Measurements from ENCODE around the gene PANX3.

Gene PANX3

DNA sequence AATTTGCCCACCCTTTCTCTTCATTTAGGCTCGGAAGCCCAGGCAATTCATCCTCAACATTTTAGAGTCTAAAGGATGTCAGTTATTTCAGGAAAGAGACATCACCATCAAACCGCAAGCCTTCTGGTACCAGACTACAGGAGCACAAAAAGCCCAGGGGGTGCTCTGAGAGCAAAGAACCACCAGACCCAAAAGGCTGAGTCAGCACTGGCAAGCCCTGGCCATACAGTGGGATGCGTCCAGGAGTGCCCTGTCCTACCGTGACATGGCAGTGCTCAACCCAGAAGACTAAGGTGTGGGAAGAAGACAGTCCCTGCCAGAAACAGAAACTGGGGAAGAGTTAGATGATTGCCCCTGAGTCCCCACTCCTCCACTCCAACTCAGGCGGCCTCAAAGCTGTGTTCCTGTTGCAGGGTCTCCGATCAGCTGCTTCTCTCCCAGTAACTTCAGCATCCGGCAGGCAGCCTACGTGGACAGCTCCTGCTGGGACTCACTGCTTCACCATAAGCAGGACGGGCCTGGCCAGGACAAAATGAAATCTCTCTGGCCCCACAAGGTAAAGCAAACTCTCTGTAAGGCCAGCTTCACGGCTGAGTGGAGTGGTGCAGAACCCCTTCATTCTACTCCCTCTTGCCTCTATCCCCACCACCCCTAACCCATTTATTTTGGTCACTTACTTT lies 1.5 kb downstream of the PANX3 start:
- H3K4me1 ChIP-seq (ENCODE audit: control insufficient read depth, insufficient read depth, low read length), result no peaks in the 10 kb centered on the region
- H3K9ac ChIP-seq (ENCODE audit: low read depth, low read length), result no peak overlapping the region
- no peaks in the 10 kb centered on the region for H3K36me3 ChIP-seq (ENCODE audit: control insufficient read depth, insufficient read depth, low read length)
- H3K9me3 ChIP-seq (ENCODE audit: control insufficient read depth, insufficient read depth, low read length), result no peaks in the 10 kb centered on the region
- no peak overlapping the region for H3K27ac ChIP-seq (ENCODE audit: low read depth, low read length)
- H3K27me3 ChIP-seq (ENCODE audit: control insufficient read depth, insufficient read depth, low read length), result no peaks in the 10 kb centered on the region
- no peak overlapping the region for H3K4me3 ChIP-seq (ENCODE audit: low read depth, low read length)

DNA sequence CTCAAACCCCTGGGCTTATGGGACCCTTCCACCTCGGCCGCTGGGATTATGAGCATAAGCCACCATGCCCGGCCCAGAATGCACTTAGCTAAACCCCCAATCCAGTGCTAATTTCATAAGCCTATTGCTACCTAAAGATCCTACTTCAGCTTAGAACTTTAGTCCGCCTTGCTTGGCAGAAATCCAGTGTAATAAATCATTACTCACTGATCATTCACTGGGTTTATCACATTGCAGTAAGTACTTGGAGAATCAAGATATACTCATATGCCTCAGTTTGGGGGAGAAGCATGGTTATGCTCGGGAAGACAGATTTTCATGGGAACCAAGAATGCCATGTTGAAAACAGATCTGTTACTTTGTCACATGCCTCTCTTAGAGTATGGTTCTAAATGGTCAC lies 7.6 kb downstream of the PANX3 start:
- Histone ChIP-seq H3K27me3 (ENCODE audit: control insufficient read depth, insufficient read depth, low read length) (peaks cover 9% of the 10 kb centered on the region; the same call in 1 of the 2 replicates), H3K9me3 (ENCODE audit: control insufficient read depth, insufficient read depth, low read length) (no peaks in the 10 kb centered on the region), H3K4me1 (ENCODE audit: control insufficient read depth, insufficient read depth, low read length) (peaks cover 4% of the 10 kb centered on the region; the same call in 1 of the 2 replicates), H3K9ac (ENCODE audit: low read depth, low read length) (no peak overlapping the region), H3K27ac (ENCODE audit: low read depth, low read length) (no peak overlapping the region), H3K36me3 (ENCODE audit: control insufficient read depth, insufficient read depth, low read length) (no peaks in the 10 kb centered on the region), H3K4me3 (ENCODE audit: low read depth, low read length) (no peak overlapping the region)

DNA sequence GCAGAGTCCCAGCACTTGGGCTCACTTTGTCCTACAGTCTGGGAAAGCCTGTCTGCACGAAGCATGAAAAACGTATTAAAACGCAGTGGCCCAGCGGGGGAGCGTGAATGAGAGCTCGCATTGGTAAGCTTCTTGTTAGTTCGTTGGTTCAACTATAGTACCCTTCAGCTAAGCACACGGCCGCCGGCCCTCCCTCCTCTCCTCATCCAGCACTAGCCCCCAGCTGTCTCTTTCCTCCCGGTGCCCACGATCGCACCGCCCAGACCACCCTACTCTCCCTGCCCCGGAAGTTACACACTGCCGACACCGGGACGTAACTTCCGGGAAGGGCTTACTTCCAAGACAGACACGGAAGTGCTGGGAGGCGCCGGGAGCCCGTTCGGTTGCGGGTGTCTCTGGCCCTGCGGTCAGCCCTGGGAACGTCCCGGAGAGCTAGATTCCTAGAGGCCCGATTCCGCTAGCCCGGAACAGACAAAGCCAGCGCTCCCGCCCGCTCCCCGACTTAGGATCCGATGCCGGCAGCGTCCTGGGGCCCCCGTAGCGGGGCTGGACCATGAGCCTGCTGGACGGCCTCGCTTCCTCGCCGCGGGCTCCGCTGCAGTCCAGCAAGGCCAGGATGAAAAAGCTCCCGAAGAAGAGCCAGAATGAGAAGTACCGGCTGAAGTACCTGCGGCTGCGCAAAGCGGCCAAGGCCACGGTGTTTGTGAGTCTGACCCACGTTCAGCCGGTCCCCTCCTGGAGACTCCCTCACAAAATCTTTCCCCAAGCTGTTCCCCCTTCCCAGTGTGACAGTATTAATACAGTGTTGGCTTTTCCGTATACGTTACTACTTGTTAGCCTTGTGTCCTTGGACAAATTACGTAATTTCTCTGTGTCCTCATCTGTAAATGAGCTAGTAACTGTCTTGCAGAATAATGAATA lies 11.6 kb downstream of the PANX3 start, which contains the start of gene TBRG1:
TBRG1 (plus strand) TSS at position 334 of the 921 bp plus-strand sequence; CDS start at position 554, 220 bp downstream.
- H3K9ac ChIP-seq (ENCODE audit: low read depth, low read length), result peak within 1 kb of the TSS; percentile 68
- H3K27ac ChIP-seq (ENCODE audit: low read depth, low read length), result peak within 1 kb of the TSS; percentile 91
- H3K4me1 ChIP-seq (ENCODE audit: control insufficient read depth, insufficient read depth, low read length), result peaks cover 6% of the 10 kb centered on the region; the same call in 1 of the 2 replicates
- peaks cover 9% of the 10 kb centered on the region; the same call in 1 of the 2 replicates for H3K27me3 ChIP-seq (ENCODE audit: control insufficient read depth, insufficient read depth, low read length)
- H3K4me3 ChIP-seq (ENCODE audit: low read depth, low read length), result peak within 1 kb of the TSS; percentile 97
- no peaks in the 10 kb centered on the region for H3K9me3 ChIP-seq (ENCODE audit: control insufficient read depth, insufficient read depth, low read length)
- H3K36me3 ChIP-seq (ENCODE audit: control insufficient read depth, insufficient read depth, low read length), result peaks cover 30% of the 10 kb centered on the region

DNA sequence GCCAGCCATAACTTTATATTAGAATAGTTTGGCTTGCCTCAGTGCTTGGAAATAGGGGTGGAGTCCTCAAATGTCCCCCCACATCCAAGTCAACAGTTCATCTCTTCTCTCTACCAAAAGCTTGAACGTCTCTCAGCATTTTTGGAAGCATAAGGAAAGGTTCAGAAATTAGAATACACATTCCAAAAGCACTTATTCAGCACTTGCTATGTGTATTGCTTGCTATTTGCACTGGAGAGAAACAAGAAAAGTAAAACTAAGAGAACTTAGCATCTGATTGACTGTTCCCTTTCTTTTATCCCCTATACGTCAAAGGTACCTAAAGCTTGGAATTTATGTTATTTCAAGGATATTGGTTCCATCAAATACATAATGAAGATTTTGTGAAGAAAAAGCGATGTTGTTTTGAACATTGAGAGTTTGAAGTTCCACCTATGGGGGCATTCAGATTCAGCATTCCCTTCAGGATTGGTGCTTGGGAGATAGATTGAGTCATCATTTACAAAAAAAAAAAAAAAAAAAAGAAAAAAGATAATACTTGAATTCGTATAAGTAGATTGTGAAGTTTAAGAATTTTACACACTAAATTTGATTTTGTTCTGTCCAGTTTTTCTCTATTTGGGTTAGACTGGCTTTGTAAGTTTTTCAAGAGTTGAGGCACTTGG lies 12.8 kb downstream of the PANX3 start:
- Histone ChIP-seq H3K27ac (ENCODE audit: low read depth, low read length) (no peak overlapping the region), H3K9ac (ENCODE audit: low read depth, low read length) (no peak overlapping the region), H3K36me3 (ENCODE audit: control insufficient read depth, insufficient read depth, low read length) (peaks cover 39% of the 10 kb centered on the region)

DNA sequence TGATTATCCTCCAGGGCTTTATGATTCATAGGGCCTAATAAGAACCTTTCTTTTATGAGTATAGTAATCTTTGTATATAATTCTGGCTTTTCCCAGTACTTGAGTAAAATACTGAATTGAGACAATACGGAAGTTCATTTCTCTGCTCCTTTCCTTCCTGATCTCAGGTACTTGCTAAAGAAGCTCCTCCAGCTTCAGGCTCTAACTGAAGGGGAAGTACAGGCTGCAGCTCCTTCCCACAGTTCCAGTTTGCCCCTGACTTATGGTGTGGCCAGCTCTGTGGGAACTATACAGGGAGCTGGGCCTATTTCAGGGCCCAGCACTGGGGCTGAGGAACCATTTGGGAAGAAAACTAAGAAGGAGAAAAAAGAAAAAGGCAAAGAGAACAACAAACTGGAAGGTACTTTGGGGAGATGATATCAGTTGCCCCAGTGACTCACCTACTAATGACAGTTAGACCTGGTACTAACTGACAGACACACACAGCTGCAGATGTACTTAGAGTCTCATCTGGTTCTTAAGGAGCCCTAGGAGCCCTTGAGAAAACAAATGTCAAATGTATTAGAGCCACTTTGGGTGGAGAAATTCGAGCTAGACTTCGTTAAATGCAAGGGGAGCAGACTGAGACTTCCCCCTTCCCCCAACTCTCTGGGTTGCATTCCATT lies 14.4 kb downstream of the PANX3 start:
- H3K27me3 ChIP-seq (ENCODE audit: control insufficient read depth, insufficient read depth, low read length), result no peaks in the 10 kb centered on the region
- H3K9ac ChIP-seq (ENCODE audit: low read depth, low read length), result no peak overlapping the region
- no peaks in the 10 kb centered on the region for H3K9me3 ChIP-seq (ENCODE audit: control insufficient read depth, insufficient read depth, low read length)
- peaks cover 53% of the 10 kb centered on the region for H3K36me3 ChIP-seq (ENCODE audit: control insufficient read depth, insufficient read depth, low read length)
- H3K4me3 ChIP-seq (ENCODE audit: low read depth, low read length), result no peak overlapping the region
- peaks cover 6% of the 10 kb centered on the region; the same call in 1 of the 2 replicates for H3K4me1 ChIP-seq (ENCODE audit: control insufficient read depth, insufficient read depth, low read length)
- no peak overlapping the region for H3K27ac ChIP-seq (ENCODE audit: low read depth, low read length)

More for the DNA sequence above, 12.8 kb downstream of the PANX3 start:
- H3K27me3 ChIP-seq (ENCODE audit: control insufficient read depth, insufficient read depth, low read length), result peaks cover 7% of the 10 kb centered on the region; the same call in 1 of the 2 replicates
- H3K9me3 ChIP-seq (ENCODE audit: control insufficient read depth, insufficient read depth, low read length), result no peaks in the 10 kb centered on the region
- H3K4me3 ChIP-seq (ENCODE audit: low read depth, low read length), result peak overlapping the region; percentile 97
- H3K4me1 ChIP-seq (ENCODE audit: control insufficient read depth, insufficient read depth, low read length), result peaks cover 6% of the 10 kb centered on the region; the same call in 1 of the 2 replicates

DNA sequence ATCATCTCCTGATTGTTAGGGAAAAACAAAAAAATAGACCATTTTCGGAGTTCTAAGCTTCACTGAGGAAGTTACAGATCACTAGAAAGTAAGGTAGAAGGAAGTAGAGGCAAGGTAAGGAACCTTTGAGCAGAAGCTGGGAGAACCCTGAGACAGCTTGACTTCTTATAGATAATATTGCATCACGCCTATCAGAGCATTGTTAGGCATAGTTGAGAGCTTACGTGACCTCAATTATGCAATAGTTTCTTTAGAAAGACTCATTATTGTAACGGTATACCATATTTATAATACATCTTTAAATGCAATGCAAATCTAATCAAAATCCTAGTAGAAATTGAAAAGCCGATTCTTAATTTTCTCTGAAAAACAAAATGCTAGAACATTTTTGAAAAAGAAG lies 16.3 kb downstream of the PANX3 start:
- Histone ChIP-seq H3K4me1 (ENCODE audit: control insufficient read depth, insufficient read depth, low read length) (peaks cover 6% of the 10 kb centered on the region; the same call in 1 of the 2 replicates), H3K27ac (ENCODE audit: low read depth, low read length) (no peak overlapping the region), H3K36me3 (ENCODE audit: control insufficient read depth, insufficient read depth, low read length) (peaks cover 72% of the 10 kb centered on the region), H3K27me3 (ENCODE audit: control insufficient read depth, insufficient read depth, low read length) (no peaks in the 10 kb centered on the region), H3K9me3 (ENCODE audit: control insufficient read depth, insufficient read depth, low read length) (no peaks in the 10 kb centered on the region), H3K4me3 (ENCODE audit: low read depth, low read length) (no peak overlapping the region), H3K9ac (ENCODE audit: low read depth, low read length) (no peak overlapping the region)

DNA sequence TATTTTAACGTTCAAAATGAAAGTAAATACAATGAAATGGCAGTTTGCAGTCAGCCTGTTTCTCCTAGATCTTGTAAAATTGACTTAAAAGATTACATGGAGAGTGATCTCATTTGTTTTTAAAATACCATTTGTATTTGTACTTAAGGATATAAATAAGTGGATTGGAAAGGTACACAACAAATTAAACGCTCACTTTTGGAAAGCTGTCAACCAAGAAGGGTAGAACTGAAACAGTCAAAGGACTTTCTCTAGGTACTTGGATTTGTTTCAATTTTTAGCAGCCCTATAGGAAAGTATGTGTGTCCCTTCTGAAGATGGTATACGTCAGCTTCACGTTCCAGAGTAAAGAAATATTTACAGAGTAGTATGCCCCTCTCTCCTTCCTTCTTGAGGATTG lies 18.7 kb downstream of the PANX3 start:
- Histone ChIP-seq H3K9me3 (ENCODE audit: control insufficient read depth, insufficient read depth, low read length) (no peaks in the 10 kb centered on the region), H3K27ac (ENCODE audit: low read depth, low read length) (no peak overlapping the region), H3K36me3 (ENCODE audit: control insufficient read depth, insufficient read depth, low read length) (peaks cover 92% of the 10 kb centered on the region), H3K27me3 (ENCODE audit: control insufficient read depth, insufficient read depth, low read length) (no peaks in the 10 kb centered on the region), H3K9ac (ENCODE audit: low read depth, low read length) (no peak overlapping the region), H3K4me3 (ENCODE audit: low read depth, low read length) (no peak overlapping the region), H3K4me1 (ENCODE audit: control insufficient read depth, insufficient read depth, low read length) (no peaks in the 10 kb centered on the region)

DNA sequence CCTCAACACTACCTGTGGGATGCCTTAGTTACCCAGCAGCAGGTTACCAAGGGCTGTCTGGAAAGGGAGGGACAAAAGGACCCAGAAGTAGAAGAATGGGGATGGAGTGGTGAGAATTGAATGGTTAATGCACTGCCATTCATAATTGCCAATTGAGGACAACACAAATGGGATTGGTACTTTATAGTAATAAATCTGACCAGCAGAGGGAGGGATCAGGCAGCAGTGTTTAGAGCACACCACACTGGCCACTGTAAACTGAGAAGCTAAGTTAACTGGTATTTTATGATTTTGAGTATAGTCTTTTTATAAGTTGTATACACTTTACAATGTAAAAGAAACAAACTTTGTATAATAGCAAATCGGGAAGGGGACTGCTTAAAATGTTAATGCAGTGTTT lies 22.1 kb downstream of the PANX3 start:
- no peaks in the 10 kb centered on the region for H3K27me3 ChIP-seq (ENCODE audit: control insufficient read depth, insufficient read depth, low read length)
- H3K4me3 ChIP-seq (ENCODE audit: low read depth, low read length), result no peak overlapping the region
- no peak overlapping the region for H3K9ac ChIP-seq (ENCODE audit: low read depth, low read length)
- H3K9me3 ChIP-seq (ENCODE audit: control insufficient read depth, insufficient read depth, low read length), result no peaks in the 10 kb centered on the region
- H3K36me3 ChIP-seq (ENCODE audit: control insufficient read depth, insufficient read depth, low read length), result peaks cover 84% of the 10 kb centered on the region
- H3K4me1 ChIP-seq (ENCODE audit: control insufficient read depth, insufficient read depth, low read length), result no peaks in the 10 kb centered on the region
- H3K27ac ChIP-seq (ENCODE audit: low read depth, low read length), result no peak overlapping the region

DNA sequence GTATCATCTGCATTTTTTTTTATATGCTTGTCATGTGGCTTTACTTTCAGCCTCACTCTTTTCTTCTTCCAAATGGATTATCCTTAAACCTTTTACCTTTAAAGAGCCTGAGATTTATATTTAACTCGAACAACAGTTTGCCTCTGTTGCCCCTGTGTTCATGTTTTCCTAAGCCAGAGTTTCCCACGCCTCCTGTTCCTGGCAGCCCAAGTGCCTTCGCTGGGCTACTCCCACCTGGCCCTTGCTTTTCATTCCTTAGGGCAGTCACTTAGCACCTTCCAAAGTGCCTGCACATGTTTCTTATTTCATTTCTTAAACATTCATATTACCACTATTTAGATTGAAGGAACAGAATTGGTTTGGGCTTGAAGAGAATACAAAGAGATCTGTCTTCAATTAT lies 24.7 kb downstream of the PANX3 start:
- Histone ChIP-seq H3K9me3 (ENCODE audit: control insufficient read depth, insufficient read depth, low read length) (no peaks in the 10 kb centered on the region), H3K27me3 (ENCODE audit: control insufficient read depth, insufficient read depth, low read length) (no peaks in the 10 kb centered on the region), H3K4me3 (ENCODE audit: low read depth, low read length) (no peak overlapping the region), H3K36me3 (ENCODE audit: control insufficient read depth, insufficient read depth, low read length) (peaks cover 61% of the 10 kb centered on the region), H3K9ac (ENCODE audit: low read depth, low read length) (no peak overlapping the region), H3K27ac (ENCODE audit: low read depth, low read length) (no peak overlapping the region), H3K4me1 (ENCODE audit: control insufficient read depth, insufficient read depth, low read length) (no peaks in the 10 kb centered on the region)

DNA sequence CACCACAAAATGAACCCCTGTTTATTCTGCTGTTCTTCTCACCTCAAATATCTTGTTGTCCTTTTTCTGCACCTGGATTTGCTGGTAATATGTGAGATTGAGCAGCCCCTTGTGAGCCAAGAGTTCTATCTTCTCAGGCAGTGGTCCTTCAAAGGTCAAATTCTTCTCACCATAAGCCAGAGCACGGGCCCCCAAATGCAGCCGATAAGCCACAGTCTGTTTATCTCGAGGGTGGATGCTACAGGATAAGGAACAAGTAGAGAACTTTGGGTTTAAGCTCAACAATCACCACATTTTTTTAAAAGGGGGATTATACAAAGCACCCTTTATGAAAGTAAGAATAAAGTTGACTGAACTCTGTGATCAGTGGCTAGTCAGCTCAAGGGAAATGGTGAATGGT lies 27.3 kb downstream of the PANX3 start:
- H3K4me1 ChIP-seq (ENCODE audit: control insufficient read depth, insufficient read depth, low read length), result no peaks in the 10 kb centered on the region
- peaks cover 35% of the 10 kb centered on the region for H3K36me3 ChIP-seq (ENCODE audit: control insufficient read depth, insufficient read depth, low read length)
- H3K27ac ChIP-seq (ENCODE audit: low read depth, low read length), result no peak overlapping the region
- no peak overlapping the region for H3K9ac ChIP-seq (ENCODE audit: low read depth, low read length)
- no peaks in the 10 kb centered on the region for H3K9me3 ChIP-seq (ENCODE audit: control insufficient read depth, insufficient read depth, low read length)
- H3K4me3 ChIP-seq (ENCODE audit: low read depth, low read length), result no peak overlapping the region
- no peaks in the 10 kb centered on the region for H3K27me3 ChIP-seq (ENCODE audit: control insufficient read depth, insufficient read depth, low read length)
